ENCODE measurements around the gene VPS45.

DNA sequence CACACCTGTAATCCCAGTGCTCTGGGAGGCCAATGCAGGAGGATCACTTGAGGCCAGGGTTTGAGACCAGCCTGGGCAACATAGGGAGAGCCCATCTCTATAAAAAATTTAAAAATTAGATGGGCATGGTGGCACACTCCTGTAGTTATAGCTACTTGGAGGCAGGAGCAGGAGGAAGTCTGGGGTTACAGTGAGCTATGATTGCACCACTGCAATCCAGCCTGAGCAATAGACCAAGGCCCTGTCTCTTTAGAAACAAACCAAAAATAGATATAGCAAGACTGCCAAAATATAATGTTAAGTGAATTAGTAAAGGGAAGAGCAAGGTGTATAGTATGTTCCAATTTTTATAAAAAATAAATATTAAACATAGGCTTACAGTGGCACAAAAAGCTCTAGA lies 111.0 kb downstream of the VPS45 start:
- no peak for TF ChIP-seq ZBTB43 (CRISPR knock-in tag; IDR thresholded peaks at IDR 0.05)
- no peak for TF ChIP-seq NFE2L1 (CRISPR knock-in tag; IDR thresholded peaks at IDR 0.05)
- no peak for TF ChIP-seq E2F1 (CRISPR knock-in tag; IDR thresholded peaks at IDR 0.05)
- TF ChIP-seq, protein P1, sequence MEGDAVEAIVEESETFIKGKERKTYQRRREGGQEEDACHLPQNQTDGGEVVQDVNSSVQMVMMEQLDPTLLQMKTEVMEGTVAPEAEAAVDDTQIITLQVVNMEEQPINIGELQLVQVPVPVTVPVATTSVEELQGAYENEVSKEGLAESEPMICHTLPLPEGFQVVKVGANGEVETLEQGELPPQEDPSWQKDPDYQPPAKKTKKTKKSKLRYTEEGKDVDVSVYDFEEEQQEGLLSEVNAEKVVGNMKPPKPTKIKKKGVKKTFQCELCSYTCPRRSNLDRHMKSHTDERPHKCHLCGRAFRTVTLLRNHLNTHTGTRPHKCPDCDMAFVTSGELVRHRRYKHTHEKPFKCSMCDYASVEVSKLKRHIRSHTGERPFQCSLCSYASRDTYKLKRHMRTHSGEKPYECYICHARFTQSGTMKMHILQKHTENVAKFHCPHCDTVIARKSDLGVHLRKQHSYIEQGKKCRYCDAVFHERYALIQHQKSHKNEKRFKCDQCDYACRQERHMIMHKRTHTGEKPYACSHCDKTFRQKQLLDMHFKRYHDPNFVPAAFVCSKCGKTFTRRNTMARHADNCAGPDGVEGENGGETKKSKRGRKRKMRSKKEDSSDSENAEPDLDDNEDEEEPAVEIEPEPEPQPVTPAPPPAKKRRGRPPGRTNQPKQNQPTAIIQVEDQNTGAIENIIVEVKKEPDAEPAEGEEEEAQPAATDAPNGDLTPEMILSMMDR (IDR thresholded peaks at IDR 0.05), result no peak
- TF ChIP-seq CREM (CRISPR knock-in tag; IDR thresholded peaks at IDR 0.05), result no peak
- TF ChIP-seq, protein P2, sequence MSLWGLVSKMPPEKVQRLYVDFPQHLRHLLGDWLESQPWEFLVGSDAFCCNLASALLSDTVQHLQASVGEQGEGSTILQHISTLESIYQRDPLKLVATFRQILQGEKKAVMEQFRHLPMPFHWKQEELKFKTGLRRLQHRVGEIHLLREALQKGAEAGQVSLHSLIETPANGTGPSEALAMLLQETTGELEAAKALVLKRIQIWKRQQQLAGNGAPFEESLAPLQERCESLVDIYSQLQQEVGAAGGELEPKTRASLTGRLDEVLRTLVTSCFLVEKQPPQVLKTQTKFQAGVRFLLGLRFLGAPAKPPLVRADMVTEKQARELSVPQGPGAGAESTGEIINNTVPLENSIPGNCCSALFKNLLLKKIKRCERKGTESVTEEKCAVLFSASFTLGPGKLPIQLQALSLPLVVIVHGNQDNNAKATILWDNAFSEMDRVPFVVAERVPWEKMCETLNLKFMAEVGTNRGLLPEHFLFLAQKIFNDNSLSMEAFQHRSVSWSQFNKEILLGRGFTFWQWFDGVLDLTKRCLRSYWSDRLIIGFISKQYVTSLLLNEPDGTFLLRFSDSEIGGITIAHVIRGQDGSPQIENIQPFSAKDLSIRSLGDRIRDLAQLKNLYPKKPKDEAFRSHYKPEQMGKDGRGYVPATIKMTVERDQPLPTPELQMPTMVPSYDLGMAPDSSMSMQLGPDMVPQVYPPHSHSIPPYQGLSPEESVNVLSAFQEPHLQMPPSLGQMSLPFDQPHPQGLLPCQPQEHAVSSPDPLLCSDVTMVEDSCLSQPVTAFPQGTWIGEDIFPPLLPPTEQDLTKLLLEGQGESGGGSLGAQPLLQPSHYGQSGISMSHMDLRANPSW (CRISPR knock-in tag; conservative IDR thresholded peaks at IDR 0.05; ENCODE audit: low read depth), result no peak

Data from WTC11 (cell line).